GM06990 (cell line): ENCODE data around the gene AQP3.
A peak's percentile ranks its signal among the peaks of the same experiment; 100 is the strongest.

Experiments used
- DNase-seq: peaks from one replicate; pipeline ENCODE4 v3.0.0-alpha.2; 2011; ENCODE audit not compliant: insufficient read length; ENCODE audit errors: extremely low read depth
- H3K27me3 ChIP-seq: replicated peaks from 2 replicates; pipeline ENCODE4 v1.6.0; 2011; ENCODE audit warnings: low read length; ENCODE audit not compliant: control insufficient read depth, insufficient read depth
- H3K36me3 ChIP-seq: 2 replicates; pipeline ENCODE4 v1.5.1; 2011; ENCODE audit warnings: low read length; ENCODE audit not compliant: control insufficient read depth, insufficient read depth
- H3K4me3 ChIP-seq: replicated peaks from 2 replicates; pipeline ENCODE4 v1.5.1; 2011; ENCODE audit warnings: low read depth, mild to moderate bottlenecking, control low read depth, low read length
- TF ChIP-seq, protein P1 (sequence below): IDR thresholded peaks from 2 replicates; pipeline ENCODE4 v1.5.1; 2011; ENCODE audit warnings: low read length, control low read depth, mild to moderate bottlenecking, inconsistent platforms; ENCODE audit not compliant: insufficient read depth, poor library complexity, severe bottlenecking

The AQP3 gene

GRCh38 chr9:33466565-33467495 is 19.4 kb upstream of the AQP3 start:
- no peaks in the 10 kb centered on the region for H3K27me3 ChIP-seq
- H3K36me3 ChIP-seq = peaks cover 67% of the 10 kb centered on the region
- no peak overlapping the region for H3K4me3 ChIP-seq
- TF ChIP-seq, protein P1, sequence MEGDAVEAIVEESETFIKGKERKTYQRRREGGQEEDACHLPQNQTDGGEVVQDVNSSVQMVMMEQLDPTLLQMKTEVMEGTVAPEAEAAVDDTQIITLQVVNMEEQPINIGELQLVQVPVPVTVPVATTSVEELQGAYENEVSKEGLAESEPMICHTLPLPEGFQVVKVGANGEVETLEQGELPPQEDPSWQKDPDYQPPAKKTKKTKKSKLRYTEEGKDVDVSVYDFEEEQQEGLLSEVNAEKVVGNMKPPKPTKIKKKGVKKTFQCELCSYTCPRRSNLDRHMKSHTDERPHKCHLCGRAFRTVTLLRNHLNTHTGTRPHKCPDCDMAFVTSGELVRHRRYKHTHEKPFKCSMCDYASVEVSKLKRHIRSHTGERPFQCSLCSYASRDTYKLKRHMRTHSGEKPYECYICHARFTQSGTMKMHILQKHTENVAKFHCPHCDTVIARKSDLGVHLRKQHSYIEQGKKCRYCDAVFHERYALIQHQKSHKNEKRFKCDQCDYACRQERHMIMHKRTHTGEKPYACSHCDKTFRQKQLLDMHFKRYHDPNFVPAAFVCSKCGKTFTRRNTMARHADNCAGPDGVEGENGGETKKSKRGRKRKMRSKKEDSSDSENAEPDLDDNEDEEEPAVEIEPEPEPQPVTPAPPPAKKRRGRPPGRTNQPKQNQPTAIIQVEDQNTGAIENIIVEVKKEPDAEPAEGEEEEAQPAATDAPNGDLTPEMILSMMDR = peak; percentile 99
- no peak for DNase-seq

DNA sequence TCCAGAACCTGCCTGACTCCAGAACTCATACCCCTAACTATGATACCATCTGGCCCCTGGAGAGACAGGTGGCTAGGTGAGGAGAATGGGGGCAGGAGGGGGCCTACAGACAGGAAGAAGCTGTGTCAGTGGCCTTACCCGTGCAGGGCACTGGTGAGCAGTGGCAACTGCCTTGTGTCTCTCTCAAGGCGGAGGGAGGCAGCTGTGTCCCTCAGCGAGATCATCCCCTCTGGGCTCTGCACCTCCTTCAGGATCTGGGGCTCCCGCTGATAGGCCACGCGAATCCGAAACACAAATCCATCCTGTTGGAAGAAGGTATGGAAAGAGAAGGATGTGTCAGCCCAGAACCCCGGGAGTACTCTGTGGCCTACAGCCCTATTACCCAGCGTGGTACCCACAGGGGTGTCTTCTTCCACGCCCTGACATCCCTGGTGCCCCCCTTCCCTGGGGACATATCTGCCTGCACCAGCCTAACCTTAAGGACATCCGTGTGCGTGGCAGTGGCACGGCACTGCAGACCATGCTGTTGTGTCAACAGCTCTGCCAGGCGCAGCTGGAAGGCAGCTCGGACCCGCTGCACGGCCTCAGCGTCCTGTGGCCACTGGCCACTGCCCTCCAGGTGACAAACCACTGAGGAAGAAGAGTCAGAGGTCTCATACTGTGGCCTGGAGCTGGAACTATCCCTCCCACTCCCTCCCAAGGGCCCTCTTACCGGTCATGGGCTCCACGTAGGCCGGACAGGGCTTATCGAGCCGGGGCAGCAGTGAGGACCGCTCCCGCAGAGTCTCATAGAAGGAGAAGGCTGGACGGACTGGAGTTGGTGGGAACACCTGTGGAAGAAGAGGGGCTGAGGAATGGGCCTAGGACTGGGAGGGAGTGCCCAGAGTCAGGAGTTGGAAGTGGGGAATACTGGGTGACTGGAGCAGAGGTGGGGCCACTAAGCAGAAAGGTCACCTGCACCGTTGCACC is 18.5 kb upstream of the AQP3 start:
- H3K4me3 ChIP-seq = no peak overlapping the region
- TF ChIP-seq, protein P1 = no peak
- DNase-seq = no peak
- H3K36me3 ChIP-seq = peaks cover 70% of the 10 kb centered on the region
- H3K27me3 ChIP-seq = no peaks in the 10 kb centered on the region

DNA sequence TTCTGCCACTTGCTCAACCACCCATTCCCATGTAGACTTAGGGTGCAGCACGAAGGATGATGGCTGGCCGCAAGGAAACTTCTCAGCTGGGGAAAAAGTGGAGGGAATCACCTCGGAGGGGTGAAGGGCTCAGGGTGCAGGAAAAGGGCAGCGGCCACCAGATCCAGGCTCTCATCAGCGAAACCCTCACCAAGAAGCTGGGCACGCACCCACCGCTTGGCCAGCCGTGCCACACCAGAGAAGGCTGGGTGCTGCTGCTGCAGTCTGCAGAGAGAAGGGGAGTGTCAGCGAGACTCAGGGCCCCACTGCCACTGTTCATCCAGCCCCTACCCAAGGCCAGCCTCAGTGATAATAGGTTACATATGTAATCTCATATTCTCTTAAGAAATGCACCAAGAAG is 17.7 kb upstream of the AQP3 start:
- H3K36me3 ChIP-seq = peaks cover 71% of the 10 kb centered on the region
- H3K27me3 ChIP-seq = no peaks in the 10 kb centered on the region
- no peak for DNase-seq
- TF ChIP-seq, protein P1 = no peak
- H3K4me3 ChIP-seq = no peak overlapping the region

DNA sequence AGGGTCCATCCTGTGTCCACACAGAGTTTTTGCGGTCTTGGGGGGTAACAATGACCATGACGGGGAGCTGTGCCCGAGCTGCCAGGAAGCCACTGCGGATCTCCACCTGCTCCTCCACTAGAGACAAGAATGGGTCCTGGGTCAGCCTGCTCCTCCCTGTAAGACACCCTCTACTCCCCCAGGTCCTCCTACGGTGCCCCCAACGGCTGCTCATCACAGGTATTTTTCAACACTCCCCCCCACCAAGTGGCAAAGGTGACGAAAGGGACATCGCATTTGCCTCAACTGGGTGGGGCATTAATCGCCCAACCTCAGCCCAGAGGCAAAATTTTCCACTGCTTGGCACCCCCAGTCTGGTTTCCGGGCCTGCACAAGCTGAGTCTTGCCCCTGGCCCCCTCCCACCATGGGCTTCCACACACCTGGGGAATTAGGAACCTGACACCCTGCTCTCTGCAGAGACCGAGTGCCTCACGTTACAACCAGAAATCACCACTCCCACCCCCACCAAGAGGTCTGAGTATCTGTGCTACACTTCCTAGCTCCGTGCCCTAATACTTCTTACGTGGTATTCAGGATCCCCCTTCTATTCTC is 16.7 kb upstream of the AQP3 start:
- H3K36me3 ChIP-seq = peaks cover 64% of the 10 kb centered on the region
- H3K4me3 ChIP-seq = no peak overlapping the region
- TF ChIP-seq, protein P1 = no peak
- H3K27me3 ChIP-seq = no peaks in the 10 kb centered on the region
- DNase-seq = no peak

GRCh38 chr9:33463151-33463550 is 15.8 kb upstream of the AQP3 start:
- no peaks in the 10 kb centered on the region for H3K27me3 ChIP-seq
- DNase-seq = no peak
- H3K4me3 ChIP-seq = no peak overlapping the region
- H3K36me3 ChIP-seq = peaks cover 55% of the 10 kb centered on the region
- TF ChIP-seq, protein P1 = no peak
